AG09319 (cell line): ENCODE measurements around the gene TMEM19.

Experiments
- DNase-seq: peaks from one replicate; pipeline ENCODE4 v3.0.0-alpha.2; 2010; ENCODE audit warnings: low read depth; ENCODE audit errors: extremely low read depth
- TF ChIP-seq, protein P1 (sequence below): IDR thresholded peaks from 2 replicates; pipeline ENCODE4 v1.5.1; 2011; ENCODE audit warnings: low read depth, mild to moderate bottlenecking, inconsistent platforms, low read length, moderate library complexity

TMEM19 gene

GRCh38 chr12:71685914-71686657 lies at the start of gene TMEM19:
TSS of gene TMEM19 (plus strand) at chr12:71686082. CDS start at chr12:71686681, 599 bp downstream.
- TF ChIP-seq, protein P1, sequence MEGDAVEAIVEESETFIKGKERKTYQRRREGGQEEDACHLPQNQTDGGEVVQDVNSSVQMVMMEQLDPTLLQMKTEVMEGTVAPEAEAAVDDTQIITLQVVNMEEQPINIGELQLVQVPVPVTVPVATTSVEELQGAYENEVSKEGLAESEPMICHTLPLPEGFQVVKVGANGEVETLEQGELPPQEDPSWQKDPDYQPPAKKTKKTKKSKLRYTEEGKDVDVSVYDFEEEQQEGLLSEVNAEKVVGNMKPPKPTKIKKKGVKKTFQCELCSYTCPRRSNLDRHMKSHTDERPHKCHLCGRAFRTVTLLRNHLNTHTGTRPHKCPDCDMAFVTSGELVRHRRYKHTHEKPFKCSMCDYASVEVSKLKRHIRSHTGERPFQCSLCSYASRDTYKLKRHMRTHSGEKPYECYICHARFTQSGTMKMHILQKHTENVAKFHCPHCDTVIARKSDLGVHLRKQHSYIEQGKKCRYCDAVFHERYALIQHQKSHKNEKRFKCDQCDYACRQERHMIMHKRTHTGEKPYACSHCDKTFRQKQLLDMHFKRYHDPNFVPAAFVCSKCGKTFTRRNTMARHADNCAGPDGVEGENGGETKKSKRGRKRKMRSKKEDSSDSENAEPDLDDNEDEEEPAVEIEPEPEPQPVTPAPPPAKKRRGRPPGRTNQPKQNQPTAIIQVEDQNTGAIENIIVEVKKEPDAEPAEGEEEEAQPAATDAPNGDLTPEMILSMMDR: peak; percentile 34
- DNase-seq: peak; percentile 60

DNA sequence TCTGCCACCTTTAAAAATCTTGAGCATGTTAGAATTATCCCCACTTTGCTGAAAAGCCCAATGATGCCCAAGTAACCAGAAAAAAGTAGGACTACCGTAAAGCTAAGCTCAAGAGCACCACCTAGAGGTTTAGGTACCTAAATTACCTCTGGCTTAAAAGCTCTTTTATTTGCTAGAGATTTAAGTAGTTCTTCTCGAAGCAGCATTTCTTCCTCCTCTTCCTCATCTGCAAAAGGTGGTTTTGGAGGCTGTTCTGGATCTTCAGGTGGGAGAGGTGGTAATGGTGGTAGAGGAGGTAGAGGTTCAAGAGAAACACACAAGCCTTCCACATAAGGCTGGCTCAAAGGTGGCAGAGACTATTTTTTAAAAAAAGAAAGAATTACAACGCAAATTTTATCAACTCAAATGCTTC lies 49.2 kb upstream of the TMEM19 start:
- TF ChIP-seq, protein P1: peak; percentile 74
- peak; percentile 38 for DNase-seq

DNA sequence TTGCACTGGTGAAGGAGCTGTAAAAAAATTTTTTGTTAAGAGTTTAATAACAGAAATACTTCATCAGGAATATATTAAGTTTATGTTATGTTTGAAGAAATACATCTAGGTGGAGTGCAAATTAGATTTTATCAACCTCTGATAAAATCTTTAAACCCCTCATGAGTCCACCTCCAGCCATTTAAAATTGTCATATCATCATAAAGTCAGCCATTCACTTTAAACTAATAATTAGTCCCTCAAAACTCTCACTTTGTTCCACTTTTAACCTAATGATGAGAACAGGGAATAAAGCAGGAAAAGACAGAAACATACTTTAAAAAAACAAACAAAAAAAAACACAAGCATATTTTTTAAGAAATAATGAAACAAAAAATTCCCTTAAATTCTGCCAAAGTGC lies 47.4 kb upstream of the TMEM19 start:
- no peak for DNase-seq
- TF ChIP-seq, protein P1: no peak

- TF ChIP-seq, protein P1: no peak; the same call in 1 of the 2 replicates
- DNase-seq: no peak
Observed at GRCh38 chr12:71639341-71639760, 46.5 kb upstream of the TMEM19 start.

DNA sequence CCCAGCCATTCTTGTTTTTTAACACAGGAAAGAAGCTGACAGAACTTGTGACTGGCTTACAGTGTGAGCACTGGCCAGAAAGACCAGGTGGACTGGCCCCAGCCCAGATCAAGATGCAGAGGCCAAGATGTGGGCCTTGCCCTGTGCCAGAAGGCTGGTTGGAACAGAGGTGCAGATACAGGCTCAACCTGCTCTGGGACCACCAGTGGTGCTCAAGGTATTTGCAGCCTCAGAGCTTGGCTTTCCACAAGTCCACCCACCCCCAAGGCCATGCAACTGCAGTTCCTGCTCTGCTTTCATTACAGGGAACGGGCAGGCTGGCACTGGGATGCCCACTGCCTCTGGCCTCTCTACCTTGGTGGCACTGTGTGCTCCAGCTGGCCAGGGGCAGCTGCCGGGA lies 45.6 kb upstream of the TMEM19 start:
- TF ChIP-seq, protein P1: no peak
- no peak for DNase-seq

GRCh38 chr12:71641390-71641789 lies 44.5 kb upstream of the TMEM19 start:
- TF ChIP-seq, protein P1: no peak
- DNase-seq: no peak

GRCh38 chr12:71642264-71642663 lies 43.6 kb upstream of the TMEM19 start:
- DNase-seq: no peak
- TF ChIP-seq, protein P1: no peak
